ENCODE measurements around the gene PLD3.

Gene PLD3

GRCh38 chr19:40367577-40368434 lies 19.3 kb downstream of the PLD3 start:
- TF ChIP-seq USF1 (IDR thresholded peaks at IDR 0.05) = no peak
- no peak for TF ChIP-seq NFIC (IDR thresholded peaks at IDR 0.05)
- no peak for TF ChIP-seq EP300 (IDR thresholded peaks at IDR 0.05; ENCODE audit: borderline replicate concordance)
- no peak for TF ChIP-seq EGR1 (IDR thresholded peaks at IDR 0.05)
- no peak for TF ChIP-seq REST (IDR thresholded peaks at IDR 0.05; ENCODE audit: low read depth)
- no peak for TF ChIP-seq CREB1 (IDR thresholded peaks at IDR 0.05; ENCODE audit: low read depth)
- TF ChIP-seq YY1 (IDR thresholded peaks at IDR 0.05; ENCODE audit: low read depth) = no peak
- no peak for TF ChIP-seq FOXM1 (IDR thresholded peaks at IDR 0.05; ENCODE audit: borderline replicate concordance, low read depth)
- TF ChIP-seq RAD21 (IDR thresholded peaks at IDR 0.05; ENCODE audit: low read depth) = no peak
- no peak for TF ChIP-seq MAX (IDR thresholded peaks at IDR 0.05)
- TF ChIP-seq TCF12 (IDR thresholded peaks at IDR 0.05; ENCODE audit: low read depth) = no peak
- TF ChIP-seq TAF1 (IDR thresholded peaks at IDR 0.05; ENCODE audit: low read depth) = no peak
- TF ChIP-seq ZBTB7A (IDR thresholded peaks at IDR 0.05; ENCODE audit: low read depth) = no peak
- TF ChIP-seq CEBPB (IDR thresholded peaks at IDR 0.05) = no peak

GRCh38 chr19:40369797-40370196 lies 21.3 kb downstream of the PLD3 start:
- TF ChIP-seq EP300 (IDR thresholded peaks at IDR 0.05; ENCODE audit: borderline replicate concordance) = no peak
- no peak for TF ChIP-seq RAD21 (IDR thresholded peaks at IDR 0.05; ENCODE audit: low read depth)
- TF ChIP-seq TCF12 (IDR thresholded peaks at IDR 0.05; ENCODE audit: low read depth) = no peak
- TF ChIP-seq MAX (IDR thresholded peaks at IDR 0.05) = no peak
- no peak for TF ChIP-seq REST (IDR thresholded peaks at IDR 0.05; ENCODE audit: low read depth)
- no peak for TF ChIP-seq TAF1 (IDR thresholded peaks at IDR 0.05; ENCODE audit: low read depth)
- TF ChIP-seq NFIC (IDR thresholded peaks at IDR 0.05) = no peak
- TF ChIP-seq CREB1 (IDR thresholded peaks at IDR 0.05; ENCODE audit: low read depth) = no peak
- TF ChIP-seq FOXM1 (IDR thresholded peaks at IDR 0.05; ENCODE audit: borderline replicate concordance, low read depth) = no peak
- no peak for TF ChIP-seq YY1 (IDR thresholded peaks at IDR 0.05; ENCODE audit: low read depth)
- no peak for TF ChIP-seq EGR1 (IDR thresholded peaks at IDR 0.05)
- no peak for TF ChIP-seq CEBPB (IDR thresholded peaks at IDR 0.05)
- TF ChIP-seq ZBTB7A (IDR thresholded peaks at IDR 0.05; ENCODE audit: low read depth) = no peak
- no peak for TF ChIP-seq USF1 (IDR thresholded peaks at IDR 0.05)
- TF ChIP-seq TEAD4 (IDR thresholded peaks at IDR 0.05) = no peak

GRCh38 chr19:40370997-40371801 lies 22.7 kb downstream of the PLD3 start:
- TF ChIP-seq FOXM1 (IDR thresholded peaks at IDR 0.05; ENCODE audit: borderline replicate concordance, low read depth) (no peak), CEBPB (IDR thresholded peaks at IDR 0.05) (no peak), TAF1 (IDR thresholded peaks at IDR 0.05; ENCODE audit: low read depth) (no peak), EGR1 (IDR thresholded peaks at IDR 0.05) (no peak), ZBTB7A (IDR thresholded peaks at IDR 0.05; ENCODE audit: low read depth) (no peak), MAX (IDR thresholded peaks at IDR 0.05) (no peak), USF1 (IDR thresholded peaks at IDR 0.05) (no peak), TCF12 (IDR thresholded peaks at IDR 0.05; ENCODE audit: low read depth) (no peak), CREB1 (IDR thresholded peaks at IDR 0.05; ENCODE audit: low read depth) (no peak)

GRCh38 chr19:40371802-40372122 lies 23.3 kb downstream of the PLD3 start:
- TF ChIP-seq TEAD4 (IDR thresholded peaks at IDR 0.05) (no peak), TCF12 (IDR thresholded peaks at IDR 0.05; ENCODE audit: low read depth) (no peak), RAD21 (IDR thresholded peaks at IDR 0.05; ENCODE audit: low read depth) (no peak), MAX (IDR thresholded peaks at IDR 0.05) (no peak), CREB1 (IDR thresholded peaks at IDR 0.05; ENCODE audit: low read depth) (no peak), FOXM1 (IDR thresholded peaks at IDR 0.05; ENCODE audit: borderline replicate concordance, low read depth) (no peak), CEBPB (IDR thresholded peaks at IDR 0.05) (no peak), TAF1 (IDR thresholded peaks at IDR 0.05; ENCODE audit: low read depth) (no peak), EGR1 (IDR thresholded peaks at IDR 0.05) (no peak), NFIC (IDR thresholded peaks at IDR 0.05) (no peak), ZBTB7A (IDR thresholded peaks at IDR 0.05; ENCODE audit: low read depth) (no peak), REST (IDR thresholded peaks at IDR 0.05; ENCODE audit: low read depth) (no peak), YY1 (IDR thresholded peaks at IDR 0.05; ENCODE audit: low read depth) (no peak), EP300 (IDR thresholded peaks at IDR 0.05; ENCODE audit: borderline replicate concordance) (no peak), USF1 (IDR thresholded peaks at IDR 0.05) (no peak)

Measured in Ishikawa (cell line).